ENCODE data around the gene CNIH3. TPM values are rescaled to one million over a fixed set of nuclear protein-coding genes. Genes with fewer than 3 reads are reported as not detected.

Gene CNIH3
- total and polyA plus RNA-seq, 8 donors: 0.45 to 18.7 (median 3.1) TPM; not detected in 1

GRCh38 chr1:224762701-224763100 is 146.6 kb downstream of the CNIH3 start:
- no peak for DNase-seq
- Histone ChIP-seq H3K4me3 (no peak overlapping the region), H3K27ac (no peak overlapping the region), H3K36me3 (no peaks in the 10 kb centered on the region), H3K27me3 (no peaks in the 10 kb centered on the region), H3K9me3 (peaks cover 0 to 20% (median 12%) of the 10 kb centered on the region in 4 donors), H3K4me1 (no peaks in the 10 kb centered on the region)
- intact Hi-C loops (cut with DNase I; ENCODE audit: low total_unique reads): no loop called here
- TF ChIP-seq POLR2A (IDR thresholded peaks at IDR 0.05): no peak
- no peak for TF ChIP-seq POLR2AphosphoS5 (IDR thresholded peaks at IDR 0.05)
- TF ChIP-seq EP300 (IDR thresholded peaks at IDR 0.05): no peak
- TF ChIP-seq CTCF (IDR thresholded peaks at IDR 0.05): no peak
- 87 to 97% (median 89%) methylated on average over 3 of the region's 3 CpGs for whole genome bisulfite sequencing, 5 donors

- no peak for DNase-seq
- no peak overlapping the region for H3K27ac ChIP-seq
- no peaks in the 10 kb centered on the region for H3K27me3 ChIP-seq
- 77 to 90% (median 87%) methylated on average over 4 to 5 of the region's 5 CpGs for WGBS, 5 donors
- H3K9me3 ChIP-seq: peaks cover 0 to 19% (median 12%) of the 10 kb centered on the region in 4 donors
- no peak overlapping the region for H3K4me3 ChIP-seq
- H3K36me3 ChIP-seq: no peaks in the 10 kb centered on the region
- H3K4me1 ChIP-seq: no peaks in the 10 kb centered on the region
- TF ChIP-seq POLR2AphosphoS5 (IDR thresholded peaks at IDR 0.05) (no peak), EP300 (IDR thresholded peaks at IDR 0.05) (no peak), POLR2A (IDR thresholded peaks at IDR 0.05) (no peak), CTCF (IDR thresholded peaks at IDR 0.05) (no peak)
- intact Hi-C loops (cut with DNase I; ENCODE audit: low total_unique reads): no loop called here
Measured at GRCh38 chr1:224763126-224763775, 147.1 kb downstream of the CNIH3 start.

- peaks cover 0 to 10% (median 3%) of the 10 kb centered on the region in 4 donors for H3K4me1 ChIP-seq
Measured at GRCh38 chr1:224766266-224766665, 150.1 kb downstream of the CNIH3 start.

GRCh38 chr1:224767031-224767430 is 150.9 kb downstream of the CNIH3 start:
- no peak for DNase-seq
- intact Hi-C loops (cut with DNase I; ENCODE audit: low total_unique reads): no loop called here
- Histone ChIP-seq H3K36me3 (no peaks in the 10 kb centered on the region), H3K27ac (no peak overlapping the region), H3K4me3 (no peak overlapping the region), H3K9me3 (no peaks in the 10 kb centered on the region), H3K4me1 (peaks cover 0 to 10% (median 3%) of the 10 kb centered on the region in 4 donors), H3K27me3 (no peaks in the 10 kb centered on the region)
- 80 to 89% (median 87%) methylated on average over 3 of the region's 3 CpGs for WGBS, 5 donors
- TF ChIP-seq POLR2AphosphoS5 (IDR thresholded peaks at IDR 0.05) (no peak), POLR2A (IDR thresholded peaks at IDR 0.05) (no peak), CTCF (IDR thresholded peaks at IDR 0.05) (no peak), EP300 (IDR thresholded peaks at IDR 0.05) (no peak)

More at GRCh38 chr1:224766266-224766665, 150.1 kb downstream of the CNIH3 start:
- no peak overlapping the region for H3K27ac ChIP-seq
- no peaks in the 10 kb centered on the region for H3K9me3 ChIP-seq
- no peak overlapping the region for H3K4me3 ChIP-seq
- TF ChIP-seq POLR2A (IDR thresholded peaks at IDR 0.05) (no peak), POLR2AphosphoS5 (IDR thresholded peaks at IDR 0.05) (no peak), CTCF (IDR thresholded peaks at IDR 0.05) (no peak), EP300 (IDR thresholded peaks at IDR 0.05) (no peak)
- intact Hi-C loops (cut with DNase I; ENCODE audit: low total_unique reads): no loop called here
- 63 to 70% (median 63%) methylated on average over 4 of the region's 4 CpGs for whole genome bisulfite sequencing, 5 donors
- no peaks in the 10 kb centered on the region for H3K36me3 ChIP-seq
- no peak for DNase-seq
- no peaks in the 10 kb centered on the region for H3K27me3 ChIP-seq
